ENCODE measurements around the gene DLGAP3.

GRCh38 chr1:34845131-34845901, 84.1 kb downstream of the DLGAP3 start:
- TF ChIP-seq POLR2A (IDR thresholded peaks at IDR 0.05), result no peak
- no peak for TF ChIP-seq CTCF (IDR thresholded peaks at IDR 0.05)
- TF ChIP-seq EP300 (IDR thresholded peaks at IDR 0.05), result no peak

Measured in suprapubic skin (tissue), 3 donors.